Hematopoietic multipotent progenitor cell (in vitro differentiated cells): Measurements from ENCODE around the gene MNT. TPM values are rescaled to one million over a fixed set of nuclear protein-coding genes. Genes with fewer than 3 reads are reported as not detected.
"Not testable (repeated sequence)": the region's sequence is repeated elsewhere in the genome, so short reads cannot be mapped to it uniquely, and the experiment has no call there.

Source experiments
- DNase-seq, 3 donors: peaks; one replicate each; pipeline ENCODE4 v3.0.0-alpha.2; 2011 to 2015; ENCODE audit warnings: low read depth in 2 of 3, low spot score in 2 of 3
- total RNA-seq: library from RNA; depleted of rRNA; stranded (reverse); fragments of >200 nt; gene quantifications from one replicate; pipeline ENCODE4 v1.2.3, GENCODE V29; 2012

The MNT gene
- total RNA-seq: 23.4 TPM

- DNase-seq: peak; percentile 88 to 97 (median 95)
These were observed at the start of gene MNT for GRCh38 chr17:2400877-2401425. Gene MNT (minus strand): TSS chr17:2401060. CDS start chr17:2400712, 348 bp downstream.

GRCh38 chr17:2450016-2450650, 49.3 kb upstream of the MNT start:
- no peak for DNase-seq

- no peak for DNase-seq
These were observed 48.6 kb upstream of the MNT start for GRCh38 chr17:2449486-2449885.

- not testable (repeated sequence) for DNase-seq
These were observed 46.6 kb upstream of the MNT start for GRCh38 chr17:2447479-2447878.

GRCh38 chr17:2445638-2446037, 44.8 kb upstream of the MNT start:
- no peak for DNase-seq

- no peak for DNase-seq
These were observed 43.5 kb upstream of the MNT start for GRCh38 chr17:2444382-2444781.

GRCh38 chr17:2442166-2442565, 41.3 kb upstream of the MNT start:
- no peak for DNase-seq

GRCh38 chr17:2440930-2441329, 40.1 kb upstream of the MNT start:
- DNase-seq: no peak

GRCh38 chr17:2439997-2440396, 39.1 kb upstream of the MNT start:
- not testable (repeated sequence) for DNase-seq

- DNase-seq: no peak
These were observed 38.0 kb upstream of the MNT start for GRCh38 chr17:2438823-2439222.

GRCh38 chr17:2436316-2436905, 35.6 kb upstream of the MNT start:
- DNase-seq: no peak

GRCh38 chr17:2435862-2436261, 35.0 kb upstream of the MNT start:
- no peak for DNase-seq

GRCh38 chr17:2435181-2435741, 34.4 kb upstream of the MNT start:
- no peak for DNase-seq

- no peak for DNase-seq
These were observed 32.8 kb upstream of the MNT start for GRCh38 chr17:2433696-2434095.

GRCh38 chr17:2427910-2428309, 27.1 kb upstream of the MNT start:
- DNase-seq: no peak

GRCh38 chr17:2427215-2427614, 26.4 kb upstream of the MNT start:
- no peak for DNase-seq

GRCh38 chr17:2423271-2423670, 22.4 kb upstream of the MNT start:
- DNase-seq: no peak

- no peak for DNase-seq
These were observed 20.7 kb upstream of the MNT start for GRCh38 chr17:2421315-2422147.

- DNase-seq: no peak
These were observed 19.3 kb upstream of the MNT start for GRCh38 chr17:2420176-2420575.

- no peak for DNase-seq
These were observed 18.6 kb upstream of the MNT start for GRCh38 chr17:2419486-2419885.

GRCh38 chr17:2418572-2418971, 17.7 kb upstream of the MNT start:
- no peak for DNase-seq
